GM19099 (cell line): ENCODE data around the gene TGIF1.

ENCODE experiments used
- POLR2A ChIP-seq: IDR thresholded peaks from 3 replicates; pipeline ENCODE4 v1.6.1; 2011; ENCODE audit warnings: low read depth; ENCODE audit not compliant: insufficient read length; ENCODE audit errors: extremely low read depth

Gene TGIF1

GRCh38 chr18:3460823-3461398, 10.9 kb downstream of the TGIF1 start:
- no peak for TF ChIP-seq POLR2A

- no peak for TF ChIP-seq POLR2A
These were observed 11.7 kb downstream of the TGIF1 start for GRCh38 chr18:3461704-3462103.

- TF ChIP-seq POLR2A, result no peak
These were observed 13.1 kb downstream of the TGIF1 start for GRCh38 chr18:3463051-3463450.

- no peak for TF ChIP-seq POLR2A
These were observed 16.1 kb downstream of the TGIF1 start for GRCh38 chr18:3466045-3466444.

- TF ChIP-seq POLR2A, result no peak
These were observed 16.9 kb downstream of the TGIF1 start for GRCh38 chr18:3466872-3467271.

- no peak for TF ChIP-seq POLR2A
These were observed 18.2 kb downstream of the TGIF1 start for GRCh38 chr18:3468066-3468705.

GRCh38 chr18:3468833-3469232, 18.9 kb downstream of the TGIF1 start:
- no peak for TF ChIP-seq POLR2A

DNA sequence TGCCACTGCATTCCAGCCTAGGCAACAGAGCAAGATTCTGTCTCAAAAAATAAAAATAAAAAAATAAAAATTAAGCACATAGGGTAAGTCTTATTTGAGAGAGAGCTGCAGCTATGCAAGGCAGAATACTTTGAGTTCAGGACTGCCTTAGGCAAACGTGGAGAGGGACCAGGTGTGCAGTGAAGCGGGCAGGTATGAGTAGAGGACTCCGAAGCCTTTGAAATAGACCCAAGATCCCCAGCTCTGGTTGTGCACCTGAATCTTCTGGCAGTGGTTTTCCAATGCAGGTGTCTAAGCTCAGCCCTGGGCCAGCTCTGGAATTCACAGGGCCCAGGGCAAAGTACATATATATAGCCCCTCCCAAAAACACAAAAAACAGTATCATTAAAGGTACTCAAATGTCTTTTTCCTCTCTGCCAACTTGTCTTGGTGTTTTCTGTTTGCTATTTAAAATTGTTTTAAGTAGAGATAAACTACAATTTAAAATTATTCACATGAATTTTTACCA, 21.2 kb downstream of the TGIF1 start:
- no peak for TF ChIP-seq POLR2A

- TF ChIP-seq POLR2A, result no peak
These were observed 22.9 kb downstream of the TGIF1 start for GRCh38 chr18:3472681-3473544.

GRCh38 chr18:3478262-3478978, 28.4 kb downstream of the TGIF1 start:
- no peak for TF ChIP-seq POLR2A

- no peak for TF ChIP-seq POLR2A
These were observed 30.1 kb downstream of the TGIF1 start for GRCh38 chr18:3479978-3480509.

DNA sequence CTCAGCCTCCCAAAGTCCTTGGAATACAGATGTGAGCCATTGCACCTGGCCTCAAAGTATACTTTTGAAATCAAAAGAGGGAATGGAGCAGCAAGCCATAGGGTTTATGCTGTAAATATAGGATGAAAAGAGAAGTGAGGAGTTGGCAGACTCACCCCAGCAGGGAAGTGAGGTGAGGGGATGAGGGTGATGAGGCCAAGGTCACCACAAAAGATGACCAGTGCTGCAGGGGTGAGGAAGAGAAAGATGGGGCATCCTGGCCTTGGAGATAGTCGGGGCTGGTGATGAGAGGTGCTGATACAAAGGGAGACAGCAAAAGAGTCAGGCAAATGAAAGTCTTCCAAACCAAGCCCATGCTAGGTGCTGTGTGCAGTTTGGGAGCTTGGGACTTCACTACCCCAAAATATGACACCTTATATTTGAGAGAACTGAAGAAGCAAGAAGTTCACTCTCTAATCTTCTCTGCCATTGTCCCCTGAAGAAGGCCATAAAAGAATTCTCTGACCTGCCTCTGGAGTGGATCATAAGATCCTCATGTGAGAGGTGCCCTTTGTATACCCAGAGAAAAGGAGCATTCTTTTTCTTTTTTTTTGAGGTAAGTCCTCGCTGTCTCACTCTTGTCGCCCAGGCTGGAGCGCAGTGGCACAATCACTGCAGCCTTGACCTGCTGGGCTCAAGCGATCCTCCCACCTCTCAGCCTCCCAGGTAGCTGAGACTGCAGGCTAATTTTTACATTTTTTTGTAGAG, 31.0 kb downstream of the TGIF1 start:
- TF ChIP-seq POLR2A, result no peak

- TF ChIP-seq POLR2A, result no peak
These were observed 31.8 kb downstream of the TGIF1 start for GRCh38 chr18:3481696-3482210.

GRCh38 chr18:3482258-3482657, 32.3 kb downstream of the TGIF1 start:
- TF ChIP-seq POLR2A, result no peak
